ENCODE results near the gene ARHGAP42.

- TF ChIP-seq CTCF (IDR thresholded peaks at IDR 0.05; ENCODE audit: borderline replicate concordance, extremely low read depth, low read length, poor library complexity, severe bottlenecking): no peak
- no peak for TF ChIP-seq EZH2 (IDR thresholded peaks at IDR 0.05; ENCODE audit: borderline replicate concordance, low read depth, low read length, severe bottlenecking)
Observed at GRCh38 chr11:100851584-100852152, 164.6 kb downstream of the ARHGAP42 start.

Measured in DND-41 (cell line).